NCI-H345 (cell line): ENCODE results near the gene C1orf174.
A peak's percentile ranks its signal among the peaks of the same experiment; 100 is the strongest.

Experiments used
- DNase-seq: peaks from one replicate; lab custom pipeline; 2025; lab: John Stamatoyannopoulos, UW

Gene C1orf174

DNA sequence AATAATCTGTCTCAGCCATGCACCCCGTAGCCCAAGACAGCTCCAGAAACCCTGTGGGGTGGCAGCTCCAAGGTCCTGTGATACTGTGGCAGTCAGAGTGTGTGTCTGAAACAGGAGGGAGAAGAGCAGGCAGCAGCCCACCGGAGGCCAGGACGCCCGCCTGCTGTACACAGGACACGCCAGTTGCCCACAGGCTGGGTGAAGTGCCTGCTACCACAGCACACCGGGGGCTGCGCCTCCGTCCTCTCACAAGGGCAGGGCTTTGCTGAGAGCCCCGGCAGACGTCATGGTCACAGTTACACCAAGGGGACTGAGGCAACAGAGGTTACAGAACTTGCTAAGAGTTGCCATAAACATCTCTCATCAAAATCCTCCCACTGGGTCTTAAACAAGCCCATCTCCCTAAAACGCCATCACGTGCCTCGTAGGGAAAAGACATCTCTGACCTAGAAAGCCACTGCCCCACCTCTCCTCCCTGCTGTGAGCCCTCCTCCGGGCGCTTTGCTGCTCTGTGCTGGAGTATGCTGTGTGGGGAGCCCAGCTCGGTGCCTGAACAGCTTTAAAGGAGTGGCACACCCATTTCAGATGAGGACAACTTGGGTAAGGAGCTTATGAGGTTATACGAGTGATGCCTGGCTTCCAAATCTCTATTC, 5.3 kb downstream of the C1orf174 start:
- DNase-seq, result no peak

DNA sequence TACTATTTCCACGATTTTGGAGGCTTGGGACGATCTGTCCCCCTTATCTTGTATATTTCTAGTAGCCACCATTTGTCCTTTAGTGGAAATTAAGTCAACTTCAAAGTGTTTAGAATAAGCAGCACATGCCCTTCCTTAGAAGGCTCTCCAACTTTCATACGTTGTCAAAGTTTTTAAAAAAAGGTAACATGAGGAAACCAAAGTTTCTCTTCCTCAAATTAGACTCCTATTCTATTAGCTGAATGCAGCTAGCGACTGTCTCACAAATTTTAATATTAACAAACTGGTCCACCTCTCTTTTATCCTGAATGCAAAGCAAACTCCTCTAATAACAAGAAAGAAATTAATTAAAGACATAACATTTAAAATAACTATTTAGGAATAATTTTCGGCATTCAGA, 6.9 kb downstream of the C1orf174 start:
- no peak for DNase-seq

DNA sequence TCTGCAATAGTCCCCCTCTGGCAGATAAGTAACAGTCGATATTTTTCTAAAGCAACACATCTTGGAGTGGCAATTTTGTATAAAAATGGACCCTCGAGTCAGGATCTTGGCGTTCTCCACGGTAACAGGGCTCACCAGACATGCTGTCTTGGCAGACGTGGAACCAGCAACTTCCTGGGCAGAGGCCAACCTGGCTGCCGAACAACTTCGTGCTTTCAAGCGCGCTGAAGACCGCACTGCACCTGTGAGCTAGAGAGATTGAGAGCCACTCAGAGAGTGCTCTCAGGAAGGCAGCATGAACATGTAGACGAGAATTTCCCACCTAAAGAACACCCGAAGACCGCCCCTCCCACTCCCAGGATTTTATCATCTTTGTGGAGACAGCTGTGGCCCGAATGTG, 7.3 kb downstream of the C1orf174 start:
- no peak for DNase-seq

DNA sequence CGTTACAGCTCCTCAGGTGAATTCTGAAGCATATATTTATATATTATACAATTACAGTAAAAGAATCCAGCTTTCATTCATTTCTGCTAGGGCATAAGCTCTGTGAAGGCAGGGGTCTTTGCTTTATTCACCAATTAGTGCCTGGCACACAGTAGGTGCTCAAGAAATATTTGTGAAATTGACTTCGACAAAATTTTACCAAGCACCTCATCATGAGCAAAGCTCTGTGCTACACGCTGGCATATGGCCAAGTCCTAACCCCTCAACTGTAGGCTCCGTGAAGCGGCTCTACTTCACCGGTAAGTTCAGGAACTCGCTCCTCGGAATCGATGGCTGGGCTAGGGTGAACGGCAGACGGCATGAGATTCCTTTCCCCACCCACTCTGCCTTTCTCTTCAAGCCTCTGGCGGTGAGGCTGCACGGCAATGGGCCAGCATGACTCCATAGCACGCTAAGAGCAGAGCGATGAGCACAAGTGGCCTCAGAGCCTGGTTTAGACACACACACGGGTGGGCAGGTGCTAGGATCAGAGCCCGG, 8.7 kb downstream of the C1orf174 start:
- no peak for DNase-seq

DNA sequence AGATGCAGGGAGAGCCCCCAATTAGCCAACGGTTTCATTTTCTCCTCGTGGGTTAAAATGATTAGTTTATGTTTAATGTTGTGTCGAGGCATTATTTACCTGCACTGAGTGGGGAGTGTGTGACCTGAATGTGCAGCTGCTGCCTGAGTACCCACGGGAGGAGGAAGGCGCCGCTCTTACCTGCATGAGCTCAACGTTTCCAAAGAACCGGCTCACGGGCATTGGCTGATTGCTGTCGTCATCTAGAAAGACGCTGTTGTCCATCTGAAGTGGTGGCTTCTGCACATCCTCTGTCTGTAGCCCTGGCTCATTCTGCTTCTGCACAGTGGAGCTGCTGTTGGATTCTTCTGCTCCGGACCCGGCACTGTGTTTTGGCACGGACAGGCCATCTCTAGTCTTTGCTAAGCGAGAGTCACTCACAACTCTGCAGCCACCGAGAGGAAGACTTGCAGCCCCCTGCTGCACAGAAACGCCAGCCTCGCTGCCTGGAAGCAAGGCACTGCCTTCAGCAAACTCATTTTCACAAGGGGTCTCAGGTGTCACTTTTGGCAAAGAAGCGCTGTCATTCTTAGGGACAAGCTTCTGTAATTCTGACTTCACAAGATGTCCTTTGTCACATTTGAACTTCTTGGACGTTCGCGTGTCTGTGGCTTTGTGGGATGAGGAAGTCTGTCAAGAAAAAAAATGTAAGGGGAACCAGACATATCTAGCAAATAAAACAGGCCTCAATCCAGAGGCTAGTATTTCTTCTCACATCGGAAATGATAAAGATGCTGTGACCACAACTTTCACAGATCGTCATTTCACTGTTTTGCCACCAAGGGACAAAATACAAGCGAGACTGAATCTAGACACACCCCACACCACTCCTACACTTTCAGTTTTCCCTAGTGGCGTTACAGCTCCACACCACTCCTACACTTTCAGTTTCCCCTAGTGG, 9.4 kb downstream of the C1orf174 start:
- DNase-seq, result no peak

DNA sequence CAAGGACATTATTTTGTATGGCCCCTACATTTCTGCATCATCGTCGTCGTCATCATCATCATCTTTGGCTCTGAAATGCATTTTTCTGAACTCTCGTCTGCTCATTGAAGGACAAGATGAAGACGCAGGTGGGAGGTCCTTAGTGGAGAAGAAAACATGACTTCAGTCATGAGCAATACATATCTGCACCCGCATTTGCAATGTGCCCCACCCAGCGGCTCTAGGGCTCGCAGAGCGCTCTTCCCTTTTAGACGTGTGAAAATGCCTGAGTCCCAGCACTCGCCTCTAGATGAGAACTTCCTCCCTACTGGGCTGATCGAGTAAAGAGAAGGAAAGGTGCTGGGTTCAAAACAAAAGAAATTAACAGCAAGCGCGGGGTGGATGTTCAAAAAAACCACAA, 10.1 kb downstream of the C1orf174 start:
- no peak for DNase-seq

DNA sequence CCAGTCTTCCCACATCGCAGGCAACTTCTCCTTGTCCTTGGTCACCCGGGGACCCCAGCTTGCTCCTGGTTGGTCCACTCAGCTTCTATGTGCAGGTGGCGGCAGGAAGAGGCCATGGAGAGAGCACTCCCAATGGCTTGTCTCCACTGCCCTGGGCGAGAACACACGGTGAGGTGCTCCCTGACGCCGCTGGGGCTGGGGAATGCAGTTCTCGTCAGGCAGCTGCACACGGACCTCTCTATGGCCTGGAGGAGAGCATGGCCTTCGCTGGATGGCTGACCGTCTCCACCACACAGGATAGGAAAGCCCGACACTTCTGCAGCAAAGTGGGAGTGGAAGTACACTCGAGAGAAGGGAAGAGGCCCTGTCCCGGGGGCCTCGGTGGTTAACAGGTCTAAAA, 11.8 kb downstream of the C1orf174 start:
- no peak for DNase-seq

DNA sequence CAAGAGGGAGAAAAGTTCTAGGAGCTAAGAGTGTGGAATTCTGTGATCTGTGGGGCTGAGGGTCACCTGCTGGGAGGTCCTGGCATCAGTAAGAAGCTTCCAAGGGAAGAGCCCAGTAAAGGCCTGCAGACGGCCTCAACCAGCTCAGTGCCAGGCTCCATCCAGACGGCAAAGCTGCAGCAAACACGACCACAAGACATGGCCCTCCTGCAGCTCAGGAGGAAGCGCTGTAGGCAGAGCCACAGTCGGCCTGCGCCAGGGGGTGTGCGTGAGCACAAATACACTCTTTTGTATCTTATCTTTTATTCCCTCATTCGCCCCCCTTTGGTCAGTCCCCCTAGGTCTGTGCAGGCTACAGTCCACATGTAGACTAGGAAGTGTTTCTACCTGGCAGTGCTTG, 13.4 kb downstream of the C1orf174 start:
- DNase-seq, result no peak

DNA sequence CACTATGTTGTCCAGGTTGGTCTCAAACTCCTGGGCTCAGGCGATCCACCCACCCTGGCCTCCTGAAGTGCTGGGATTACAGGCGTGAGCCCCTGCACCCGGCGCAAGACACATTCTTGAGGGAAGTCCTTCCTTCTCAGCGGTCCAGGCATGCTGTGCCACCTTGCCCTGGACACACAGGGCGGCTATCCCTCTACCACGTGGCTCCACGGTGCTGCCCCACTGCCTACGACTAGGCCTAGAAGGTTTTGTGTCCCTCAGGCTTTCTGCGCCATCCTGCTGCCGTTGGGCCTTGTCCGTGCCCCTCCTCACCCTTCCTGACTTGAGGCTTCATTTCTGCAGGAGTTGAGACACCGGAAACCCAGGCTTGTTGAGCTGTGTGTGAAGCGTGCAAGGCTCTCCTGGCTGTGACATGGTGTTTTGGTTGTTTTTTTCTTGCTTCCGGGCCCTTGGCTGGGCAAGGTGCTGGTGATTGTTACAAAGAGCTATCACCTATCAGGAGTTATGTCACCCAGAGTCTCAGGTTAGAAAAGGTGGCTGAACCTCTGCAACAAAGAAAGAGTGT, 13.9 kb downstream of the C1orf174 start:
- DNase-seq, result no peak

DNA sequence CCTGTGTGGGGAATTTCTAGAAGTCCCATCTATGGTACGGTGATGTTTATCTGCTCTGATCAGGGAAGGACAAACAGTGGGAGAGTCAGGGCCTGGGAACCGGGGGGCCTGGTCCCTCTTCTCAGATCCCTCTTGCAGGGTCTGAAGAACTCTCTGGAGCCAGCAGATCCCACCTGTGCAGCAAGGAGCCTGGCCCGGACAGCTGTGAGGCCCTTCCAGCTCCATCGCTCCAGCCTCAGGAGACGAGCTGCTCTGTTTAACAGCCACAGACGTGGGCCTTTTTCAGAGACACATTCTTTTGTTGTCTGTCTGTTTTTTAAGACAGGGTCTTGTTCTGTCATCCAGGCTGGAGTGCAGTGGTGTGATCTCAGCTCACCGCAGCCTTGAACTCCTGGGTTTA, 14.5 kb downstream of the C1orf174 start:
- no peak for DNase-seq

DNA sequence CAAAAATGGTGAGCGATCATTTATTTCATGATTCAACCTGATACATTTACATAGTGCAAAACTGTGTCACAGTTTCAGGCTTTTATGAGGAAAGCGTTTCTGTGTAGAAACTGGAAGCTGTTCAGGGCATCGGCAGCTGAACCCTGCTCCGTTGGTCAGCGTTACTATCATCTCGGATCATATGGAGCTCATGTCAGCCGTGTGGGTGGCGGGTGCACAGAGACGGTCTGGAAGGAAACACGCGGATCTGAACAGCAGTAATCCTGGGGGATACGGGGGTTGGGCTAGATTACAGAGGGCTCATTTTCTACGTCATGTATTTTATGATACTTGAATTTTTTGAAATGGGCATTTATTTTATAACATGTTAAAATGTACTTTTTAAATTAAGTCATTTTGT, 15.1 kb downstream of the C1orf174 start:
- DNase-seq, result no peak

DNA sequence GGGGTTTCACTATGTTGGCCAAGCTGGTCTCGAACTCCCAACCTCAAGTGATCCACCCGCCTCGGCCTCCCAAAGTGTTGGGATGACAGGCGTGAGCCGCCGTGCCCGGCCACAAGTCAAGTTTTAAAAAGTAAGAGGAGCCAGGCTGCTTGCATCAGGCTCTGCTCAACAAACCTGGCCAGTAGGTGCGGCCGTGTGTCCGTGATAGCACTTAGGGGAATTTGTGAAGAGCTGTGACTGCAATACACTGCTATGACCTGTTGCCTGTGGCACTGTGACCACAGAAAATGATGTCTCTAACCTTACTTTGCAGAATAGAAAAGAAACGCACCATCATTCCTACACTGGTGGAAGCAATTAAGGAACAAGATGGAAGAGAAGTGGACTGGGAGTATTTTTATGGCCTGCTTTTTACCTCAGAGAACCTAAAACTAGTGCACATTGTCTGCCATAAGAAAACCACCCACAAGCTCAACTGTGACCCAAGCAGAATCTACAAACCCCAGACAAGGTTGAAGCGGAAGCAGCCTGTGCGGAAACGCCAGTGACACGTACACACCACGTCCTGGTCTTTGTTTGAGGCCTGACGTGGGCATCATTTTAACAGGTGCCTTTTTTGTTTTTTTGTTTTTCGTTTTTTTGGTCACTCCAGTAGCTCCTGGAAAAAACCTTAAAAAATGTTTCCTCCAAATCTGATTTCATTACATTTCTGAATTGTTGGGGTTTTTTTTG, 16.7 kb downstream of the C1orf174 start:
- DNase-seq, result no peak

DNA sequence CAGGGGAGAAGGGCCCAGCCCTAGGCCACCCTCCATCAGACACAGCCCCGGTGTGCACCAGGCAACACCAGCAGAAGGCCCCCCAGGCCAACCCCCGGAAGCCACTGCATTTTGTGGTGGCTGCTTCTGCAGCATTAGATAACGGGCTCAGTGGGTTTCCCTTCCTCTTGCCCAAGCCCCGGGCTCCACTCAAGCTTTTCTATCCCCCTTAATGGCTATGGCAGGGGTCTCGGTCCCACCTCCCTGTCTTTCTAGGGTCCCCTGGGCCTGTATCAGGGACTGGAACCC, 18.9 kb downstream of the C1orf174 start:
- no peak for DNase-seq

DNA sequence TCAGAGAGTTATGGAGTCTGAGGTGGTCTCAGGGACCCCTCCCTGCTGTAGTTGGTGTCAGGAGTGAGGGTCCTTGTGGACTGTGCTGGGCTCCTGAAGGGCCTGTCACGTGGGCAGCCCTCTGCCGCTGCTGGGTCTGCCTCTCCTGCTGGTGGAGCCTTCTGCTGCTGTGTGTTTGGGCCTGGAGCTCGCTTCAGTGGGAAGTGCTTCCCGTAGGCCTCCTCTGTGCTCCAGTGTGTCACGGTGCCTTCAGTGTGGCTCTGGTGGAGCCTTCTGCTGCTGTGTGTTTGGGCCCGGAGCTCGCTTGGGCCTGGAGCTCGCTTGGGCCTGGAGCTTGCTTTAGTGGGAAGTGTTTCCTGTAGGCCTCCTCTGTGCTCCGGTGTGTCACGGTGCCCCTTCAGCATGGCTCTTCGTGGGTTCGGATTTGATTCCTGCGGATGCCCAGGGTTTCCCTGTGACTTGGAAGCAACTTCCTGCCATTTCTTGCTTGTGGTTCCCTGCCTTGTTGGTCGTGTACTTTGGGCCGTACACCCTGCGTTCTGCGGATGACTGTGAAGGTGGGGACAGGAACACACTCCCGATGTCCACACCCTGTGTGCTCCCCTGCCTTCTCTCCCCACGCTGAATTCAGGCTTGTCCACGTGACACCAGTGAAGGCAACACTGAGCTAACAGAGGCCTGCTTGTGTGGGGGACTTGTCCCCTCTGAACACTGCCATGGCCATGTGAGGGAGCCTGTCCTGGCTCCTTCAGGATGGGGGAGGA, 19.5 kb downstream of the C1orf174 start:
- DNase-seq, result no peak

DNA sequence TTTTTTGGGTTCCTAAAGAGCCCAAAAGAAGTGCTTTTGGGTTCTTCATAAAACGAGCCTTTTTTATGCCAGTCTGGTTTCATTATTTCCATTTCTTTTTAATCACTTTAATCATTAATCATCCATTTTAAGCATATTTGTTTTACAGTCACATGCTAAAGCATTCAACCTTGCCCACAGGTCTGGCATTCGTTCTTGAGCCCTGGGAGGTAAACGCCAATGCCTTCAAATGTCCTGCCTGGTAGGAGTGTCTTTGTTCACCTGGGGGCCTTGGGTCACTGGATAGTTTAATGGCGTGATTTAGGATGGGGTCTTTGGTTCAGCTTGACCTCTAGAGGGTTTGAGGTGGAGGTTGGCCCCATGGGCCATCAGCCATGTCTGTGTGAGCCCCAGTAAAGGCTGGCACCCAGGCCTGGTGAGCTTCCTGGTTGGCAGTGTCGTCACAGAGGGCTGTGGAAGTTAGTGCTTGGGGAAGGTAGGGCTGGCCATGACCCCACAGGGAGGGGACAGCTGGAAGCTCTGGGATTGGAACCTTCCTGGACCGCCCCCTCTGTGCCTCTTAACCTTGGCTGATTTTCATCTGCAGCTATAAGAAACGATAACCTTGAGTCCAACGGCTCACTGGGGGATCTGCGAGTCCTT, 20.2 kb downstream of the C1orf174 start:
- DNase-seq, result no peak

DNA sequence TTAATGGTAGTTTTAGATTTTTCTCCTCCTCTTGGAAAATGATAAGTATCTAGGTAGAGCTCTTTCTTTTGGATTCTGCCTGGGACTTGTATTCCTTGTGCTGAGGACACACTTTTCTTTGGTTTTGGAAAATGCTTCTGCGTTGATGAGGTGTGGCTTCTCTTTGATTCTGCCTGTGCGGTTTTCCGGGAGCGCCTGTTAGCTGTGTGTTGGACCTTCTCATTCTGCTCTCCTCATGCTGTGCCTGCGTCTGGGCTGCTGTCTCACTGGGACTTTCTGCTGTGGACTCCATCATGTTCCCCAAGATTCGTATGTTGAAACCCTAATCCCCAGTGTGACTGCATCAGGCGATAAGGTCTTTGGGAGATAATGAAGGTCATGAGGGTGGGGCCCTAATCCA, 21.0 kb downstream of the C1orf174 start:
- no peak for DNase-seq

DNA sequence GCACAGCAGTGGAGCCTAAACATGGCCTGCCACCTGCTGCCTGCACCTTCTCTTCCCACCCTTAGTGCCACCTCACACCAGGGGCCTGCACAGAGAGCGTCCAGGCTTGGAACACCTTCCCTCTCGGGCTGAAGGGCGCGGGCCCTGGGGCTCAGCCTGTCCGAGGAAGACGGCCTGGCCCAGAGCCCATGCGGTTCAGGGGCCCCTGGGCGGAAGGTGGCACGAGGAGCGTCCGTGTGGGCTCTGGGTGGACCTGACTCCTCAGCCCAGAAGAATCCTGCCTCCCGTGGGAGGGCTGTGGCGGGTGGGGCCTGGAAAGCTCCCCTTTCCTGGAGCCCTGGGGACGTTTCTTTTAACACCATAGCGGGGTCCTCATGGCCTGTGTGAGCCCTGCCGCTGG, 23.4 kb downstream of the C1orf174 start:
- no peak for DNase-seq

DNA sequence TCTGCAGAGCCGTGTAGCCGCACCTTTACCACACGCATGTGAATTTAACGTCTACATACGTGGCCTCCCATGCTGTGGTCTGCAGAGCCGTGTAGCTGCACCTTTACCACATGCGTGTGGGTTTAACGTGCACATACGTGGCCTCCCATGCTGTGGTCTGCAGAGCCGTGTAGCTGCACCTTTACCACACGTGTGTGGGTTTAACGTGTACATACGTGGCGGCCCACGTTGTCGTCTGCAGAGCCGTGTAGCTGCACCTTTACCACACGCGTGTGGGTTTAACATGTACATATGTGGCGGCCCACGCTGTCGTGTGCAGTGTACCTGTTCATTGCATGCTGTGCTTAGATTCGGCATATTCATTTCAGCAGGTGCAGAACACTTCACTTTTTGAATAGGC, 25.3 kb downstream of the C1orf174 start:
- no peak for DNase-seq

DNA sequence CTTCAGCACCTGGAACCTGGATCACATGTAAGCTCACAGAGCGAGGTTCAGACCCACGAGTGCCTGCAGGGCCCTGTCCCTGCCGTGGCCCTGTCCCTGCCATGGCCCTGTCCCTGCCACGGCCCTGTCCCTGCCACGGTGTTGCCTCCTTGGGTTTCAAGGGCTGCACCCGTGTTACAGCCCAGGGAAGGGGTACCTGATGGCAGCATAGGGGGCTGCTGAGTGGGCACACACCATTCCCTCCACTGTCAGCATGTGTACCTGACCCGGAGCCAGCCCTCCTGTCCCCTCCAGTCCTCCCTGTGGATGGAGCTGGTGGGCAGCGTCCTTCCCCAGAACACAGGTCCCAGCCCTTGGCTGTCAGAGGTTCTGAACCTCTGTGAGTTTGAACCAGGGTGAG, 27.5 kb downstream of the C1orf174 start:
- DNase-seq, result no peak

DNA sequence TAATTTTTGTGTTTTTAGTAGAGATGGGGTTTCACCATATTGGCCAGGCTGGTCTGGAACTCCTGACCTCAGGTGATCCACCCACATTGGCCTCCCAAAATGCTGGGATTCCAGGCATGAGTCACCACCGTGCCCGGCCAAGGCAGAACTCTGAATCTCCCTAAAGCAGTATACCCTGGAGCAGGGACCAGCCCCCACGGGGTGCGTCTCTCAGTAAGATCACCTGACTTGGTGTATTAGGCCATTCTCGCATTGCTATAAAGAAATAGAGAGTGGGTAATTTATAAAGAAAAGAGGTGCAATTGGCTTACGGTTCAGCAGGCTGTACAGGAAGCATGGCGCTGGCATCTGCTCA, 28.6 kb downstream of the C1orf174 start:
- no peak for DNase-seq

DNA sequence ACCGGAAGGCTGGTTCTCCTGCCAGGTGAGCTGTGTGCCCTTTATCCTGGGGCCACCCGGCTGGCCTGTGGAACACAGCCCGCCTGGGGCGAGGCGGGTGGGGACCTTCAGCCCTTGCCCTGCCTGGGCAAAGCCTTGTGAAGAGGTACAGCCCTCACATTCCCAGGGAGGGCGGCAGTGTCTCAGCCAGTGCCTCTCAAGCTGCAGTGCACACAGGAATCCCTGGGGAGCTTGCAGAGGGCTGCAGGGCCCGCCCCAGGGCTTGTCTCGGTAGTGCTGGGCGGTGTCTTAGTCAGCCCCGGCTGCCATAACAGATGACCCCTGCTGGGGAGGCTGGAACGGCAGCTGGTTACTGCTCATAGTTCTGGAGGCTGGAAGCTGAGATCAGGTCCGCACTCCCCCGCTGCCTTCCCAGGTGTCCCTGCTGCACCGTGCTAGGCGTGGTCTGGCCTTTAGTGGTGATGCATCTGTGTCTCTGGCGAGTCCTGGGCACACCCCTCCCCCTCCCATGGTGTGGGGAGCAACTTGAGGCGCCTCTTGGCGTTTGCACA, 30.2 kb downstream of the C1orf174 start:
- DNase-seq, result peak; percentile 26
